ENCODE results near the gene MECP2. TPM values are rescaled to one million over a fixed set of nuclear protein-coding genes. Genes with fewer than 3 reads are reported as not detected.

Gene MECP2
- total RNA-seq, 1 experiment from 2014 or later, result 47.3 TPM

DNA sequence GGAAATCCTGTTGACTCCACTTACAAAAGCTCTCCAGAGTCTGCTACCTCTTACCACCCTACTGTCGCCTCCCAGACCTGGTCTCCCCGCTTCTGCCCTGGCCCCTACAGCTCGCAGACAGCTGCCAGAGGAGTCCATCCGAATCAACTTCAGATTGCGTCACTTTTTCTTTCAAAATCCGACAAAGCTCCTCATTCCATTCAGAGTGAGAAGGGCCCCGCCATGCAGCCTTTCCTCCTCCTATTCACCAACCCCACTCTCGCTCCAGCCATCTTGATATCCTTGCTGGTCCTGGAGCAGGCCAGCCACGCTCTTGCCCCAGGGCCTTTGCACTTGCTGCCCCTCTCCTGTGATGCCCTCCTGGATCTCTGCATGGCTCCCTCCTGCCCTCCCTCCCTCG, 41.3 kb upstream of the MECP2 start:
- BruUV-seq (replicated peaks), result no TSS peak
- H3K4me2 ChIP-seq (ENCODE audit: low read length), result no peak overlapping the region
- H3K79me2 ChIP-seq (ENCODE audit: low read length), result no peaks in the 10 kb centered on the region
- intact Hi-C loops (cut with micrococcal nuclease), result no loop called here
- TF ChIP-seq EZH2 (IDR thresholded peaks at IDR 0.05; ENCODE audit: low read length, unreplicated experiment) (no peak), EZH2phosphoT487 (IDR thresholded peaks at IDR 0.05; ENCODE audit: borderline replicate concordance, low read length) (no peak)
- TF ChIP-seq, protein P1, sequence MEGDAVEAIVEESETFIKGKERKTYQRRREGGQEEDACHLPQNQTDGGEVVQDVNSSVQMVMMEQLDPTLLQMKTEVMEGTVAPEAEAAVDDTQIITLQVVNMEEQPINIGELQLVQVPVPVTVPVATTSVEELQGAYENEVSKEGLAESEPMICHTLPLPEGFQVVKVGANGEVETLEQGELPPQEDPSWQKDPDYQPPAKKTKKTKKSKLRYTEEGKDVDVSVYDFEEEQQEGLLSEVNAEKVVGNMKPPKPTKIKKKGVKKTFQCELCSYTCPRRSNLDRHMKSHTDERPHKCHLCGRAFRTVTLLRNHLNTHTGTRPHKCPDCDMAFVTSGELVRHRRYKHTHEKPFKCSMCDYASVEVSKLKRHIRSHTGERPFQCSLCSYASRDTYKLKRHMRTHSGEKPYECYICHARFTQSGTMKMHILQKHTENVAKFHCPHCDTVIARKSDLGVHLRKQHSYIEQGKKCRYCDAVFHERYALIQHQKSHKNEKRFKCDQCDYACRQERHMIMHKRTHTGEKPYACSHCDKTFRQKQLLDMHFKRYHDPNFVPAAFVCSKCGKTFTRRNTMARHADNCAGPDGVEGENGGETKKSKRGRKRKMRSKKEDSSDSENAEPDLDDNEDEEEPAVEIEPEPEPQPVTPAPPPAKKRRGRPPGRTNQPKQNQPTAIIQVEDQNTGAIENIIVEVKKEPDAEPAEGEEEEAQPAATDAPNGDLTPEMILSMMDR (conservative IDR thresholded peaks at IDR 0.05; ENCODE audit: low read depth, low read length), result no peak
- H3K4me3 ChIP-seq (ENCODE audit: low read length), result no peak overlapping the region
- H3K9me3 ChIP-seq (ENCODE audit: low read length), result no peaks in the 10 kb centered on the region
- CTCF ChIA-PET, result no interaction called here
- DNase-seq, result no peak
- no peak for ATAC-seq
- H3K9me2 ChIP-seq (replicated peaks; ENCODE audit: low read length), result no peaks in the 10 kb centered on the region
- H3K9ac ChIP-seq (ENCODE audit: low read length), result no peak overlapping the region
- no peaks in the 10 kb centered on the region for H3K36me3 ChIP-seq (ENCODE audit: low read depth, low read length)
- peaks cover 10% of the 10 kb centered on the region for H3K4me1 ChIP-seq (ENCODE audit: insufficient read depth, low read length)
- H2AFZ ChIP-seq (ENCODE audit: low read length), result no peak overlapping the region
- POLR2A ChIA-PET (ENCODE audit: unreplicated experiment), result no interaction called here
- no peaks in the 10 kb centered on the region for H3K27me3 ChIP-seq (ENCODE audit: low read length)
- no peaks in the 10 kb centered on the region for H3F3A ChIP-seq (ENCODE audit: low read length, unreplicated experiment)
- no peak overlapping the region for H3K27ac ChIP-seq (ENCODE audit: low read length)
- no peaks in the 10 kb centered on the region for H4K20me1 ChIP-seq (ENCODE audit: low read length)

DNA sequence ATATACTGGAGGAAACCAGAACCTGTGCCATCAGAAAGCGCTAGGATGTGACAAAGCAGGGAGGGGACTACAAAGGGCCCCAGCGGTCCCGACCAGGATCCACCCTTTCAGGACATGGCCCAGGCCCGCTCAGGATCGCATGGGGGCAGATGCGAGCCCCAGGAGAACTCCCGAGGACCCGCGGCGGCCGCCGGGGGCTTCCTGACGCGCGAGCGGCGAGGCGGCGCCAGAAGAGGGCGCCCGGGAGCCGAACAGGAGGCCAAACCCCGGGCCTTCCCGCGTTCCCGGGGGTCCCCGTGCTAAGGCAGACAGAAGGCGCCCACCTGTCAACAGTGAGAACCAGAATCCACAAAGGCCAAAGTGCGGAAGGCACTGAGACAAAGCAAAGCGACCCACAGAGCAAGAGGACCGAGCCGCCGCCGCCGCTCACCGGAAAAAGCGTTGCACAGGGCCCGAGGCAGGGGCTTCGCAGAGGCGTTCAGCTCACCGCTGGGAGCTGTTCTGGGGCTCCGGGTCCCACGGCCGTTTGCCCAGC, 39.2 kb upstream of the MECP2 start:
- POLR2A ChIA-PET (ENCODE audit: unreplicated experiment), result no interaction called here
- ATAC-seq (peak; percentile 95), DNase-seq (peak; percentile 76)
- Histone ChIP-seq H3K4me2 (ENCODE audit: low read length) (peak overlapping the region; percentile 85), H2AFZ (ENCODE audit: low read length) (peak overlapping the region; percentile 97), H3K9ac (ENCODE audit: low read length) (peak overlapping the region; percentile 36), H3K4me1 (ENCODE audit: insufficient read depth, low read length) (peaks cover 10% of the 10 kb centered on the region), H3K79me2 (ENCODE audit: low read length) (no peaks in the 10 kb centered on the region), H3K27me3 (ENCODE audit: low read length) (no peaks in the 10 kb centered on the region), H3K36me3 (ENCODE audit: low read depth, low read length) (no peaks in the 10 kb centered on the region), H4K20me1 (ENCODE audit: low read length) (no peaks in the 10 kb centered on the region), H3K4me3 (ENCODE audit: low read length) (peak overlapping the region; percentile 60), H3K27ac (ENCODE audit: low read length) (no peak overlapping the region), H3F3A (ENCODE audit: low read length, unreplicated experiment) (no peaks in the 10 kb centered on the region), H3K9me3 (ENCODE audit: low read length) (no peaks in the 10 kb centered on the region), H3K9me2 (replicated peaks; ENCODE audit: low read length) (no peaks in the 10 kb centered on the region)
- intact Hi-C loops (cut with micrococcal nuclease), result no loop called here
- no TSS peak for BruUV-seq (replicated peaks)
- CTCF ChIA-PET, result no interaction called here
- no peak for TF ChIP-seq EZH2phosphoT487 (IDR thresholded peaks at IDR 0.05; ENCODE audit: borderline replicate concordance, low read length)
- no peak for TF ChIP-seq EZH2 (IDR thresholded peaks at IDR 0.05; ENCODE audit: low read length, unreplicated experiment)
- TF ChIP-seq, protein P1 (conservative IDR thresholded peaks at IDR 0.05; ENCODE audit: low read depth, low read length), result peak; percentile 82

DNA sequence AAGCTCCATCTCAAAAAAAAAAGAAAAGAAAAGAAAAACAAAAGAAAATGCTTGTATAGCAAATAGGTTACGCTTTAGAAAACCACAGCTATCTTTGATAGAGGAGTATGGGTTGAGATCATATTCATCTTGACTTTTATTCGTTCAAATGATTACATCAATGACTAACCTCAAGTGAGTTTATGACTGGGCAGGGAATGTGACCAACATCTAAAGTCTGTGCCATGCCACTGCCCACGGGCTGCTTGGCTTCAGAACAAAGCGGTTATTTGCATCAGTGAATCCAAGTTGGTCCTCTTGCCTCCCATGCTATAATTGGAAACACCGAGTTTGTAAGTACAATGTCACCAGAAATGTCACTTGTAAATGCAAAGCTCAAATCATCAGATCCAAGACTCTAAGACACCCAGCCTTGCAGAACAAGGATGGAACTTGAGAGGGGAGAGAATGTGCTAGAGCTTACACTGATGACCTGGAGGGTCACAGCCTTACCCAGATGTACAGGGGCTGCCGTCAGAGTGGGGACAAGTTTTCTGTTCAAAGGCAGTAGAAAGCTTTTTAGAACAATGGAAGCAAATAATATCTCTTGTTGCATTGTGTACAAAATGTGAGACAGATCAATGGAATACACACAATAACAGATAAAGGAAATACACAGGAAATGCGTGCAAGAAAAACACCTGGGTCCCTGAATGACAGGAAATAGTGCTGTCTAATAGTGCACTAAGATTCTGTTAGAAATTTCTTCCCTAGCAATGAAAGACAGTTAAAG, 38.1 kb upstream of the MECP2 start:
- peak overlapping the region; percentile 85; the same call in 1 of the 2 replicates for H3K4me2 ChIP-seq (ENCODE audit: low read length)
- H2AFZ ChIP-seq (ENCODE audit: low read length), result peak overlapping the region; percentile 97; the same call in 1 of the 2 replicates
- H3K9me2 ChIP-seq (replicated peaks; ENCODE audit: low read length), result no peaks in the 10 kb centered on the region
- H3K79me2 ChIP-seq (ENCODE audit: low read length), result no peaks in the 10 kb centered on the region
- H4K20me1 ChIP-seq (ENCODE audit: low read length), result no peaks in the 10 kb centered on the region
- no peaks in the 10 kb centered on the region for H3F3A ChIP-seq (ENCODE audit: low read length, unreplicated experiment)
- peak; percentile 9 for DNase-seq
- ChIA-PET POLR2A (ENCODE audit: unreplicated experiment) (no interaction called here), CTCF (interaction anchor here (0.7 kb wide), 1 partner anchor 13 kb away, joined by 3 read pairs; no protein-coding TSS in a partner anchor)
- H3K36me3 ChIP-seq (ENCODE audit: low read depth, low read length), result no peaks in the 10 kb centered on the region
- no peak for ATAC-seq
- H3K9ac ChIP-seq (ENCODE audit: low read length), result no peak overlapping the region
- no TSS peak for BruUV-seq (replicated peaks)
- intact Hi-C loops (cut with micrococcal nuclease), result no loop called here
- H3K27ac ChIP-seq (ENCODE audit: low read length), result no peak overlapping the region
- TF ChIP-seq, protein P1 (conservative IDR thresholded peaks at IDR 0.05; ENCODE audit: low read depth, low read length), result no peak
- no peak for TF ChIP-seq EZH2 (IDR thresholded peaks at IDR 0.05; ENCODE audit: low read length, unreplicated experiment)
- no peak for TF ChIP-seq EZH2phosphoT487 (IDR thresholded peaks at IDR 0.05; ENCODE audit: borderline replicate concordance, low read length)
- H3K4me3 ChIP-seq (ENCODE audit: low read length), result no peak overlapping the region
- no peaks in the 10 kb centered on the region for H3K27me3 ChIP-seq (ENCODE audit: low read length)
- peaks cover 10% of the 10 kb centered on the region for H3K4me1 ChIP-seq (ENCODE audit: insufficient read depth, low read length)
- no peaks in the 10 kb centered on the region for H3K9me3 ChIP-seq (ENCODE audit: low read length)

All from PC-3 (cell line).